PC-3 (cell line): Measurements from ENCODE around the gene PKN1.

Source experiments
- CTCF ChIP-seq: fragments of 300-600 bp; sonication (generic); conservative IDR thresholded peaks from 2 replicates; pipeline ENCODE4 v1.5.1; 2017; ENCODE audit warnings: antibody characterized with exemption, low read depth, mild to moderate bottlenecking, low read length
- EZH2phosphoT487 ChIP-seq: fragments of 300-600 bp; sonication (generic); IDR thresholded peaks from 2 replicates; pipeline ENCODE4 v1.6.1; 2018; ENCODE audit warnings: mild to moderate bottlenecking, antibody characterized with exemption, low read length, borderline replicate concordance

GRCh38 chr19:14407605-14408484 lies 25.3 kb upstream of the PKN1 start:
- no peak for TF ChIP-seq CTCF
- TF ChIP-seq EZH2phosphoT487: no peak
